ENCODE measurements around the gene SLA2.

SLA2 gene

DNA sequence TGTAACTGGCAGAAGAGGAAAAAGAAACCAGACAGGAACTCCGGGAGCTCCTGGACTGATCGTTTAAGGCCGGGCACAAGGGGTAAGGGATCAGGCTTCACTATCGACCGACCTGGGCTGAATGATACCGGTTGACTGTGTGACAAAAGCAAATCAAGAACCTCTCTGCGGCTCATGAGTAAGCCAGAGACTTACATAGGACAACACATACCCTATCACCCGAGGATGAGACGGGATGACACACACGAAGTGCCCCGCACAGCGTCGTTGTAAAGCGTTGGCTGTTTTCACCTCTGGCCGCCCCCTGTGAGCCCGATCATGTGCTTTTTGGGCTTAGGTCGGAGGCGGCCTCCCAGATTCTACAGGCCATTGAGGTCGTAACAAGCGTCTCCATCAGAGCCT, 73.3 kb downstream of the SLA2 start:
- no peak for TF ChIP-seq TAF1 (IDR thresholded peaks at IDR 0.05; ENCODE audit: borderline replicate concordance, insufficient read depth, low read length)
- TF ChIP-seq, protein P1, sequence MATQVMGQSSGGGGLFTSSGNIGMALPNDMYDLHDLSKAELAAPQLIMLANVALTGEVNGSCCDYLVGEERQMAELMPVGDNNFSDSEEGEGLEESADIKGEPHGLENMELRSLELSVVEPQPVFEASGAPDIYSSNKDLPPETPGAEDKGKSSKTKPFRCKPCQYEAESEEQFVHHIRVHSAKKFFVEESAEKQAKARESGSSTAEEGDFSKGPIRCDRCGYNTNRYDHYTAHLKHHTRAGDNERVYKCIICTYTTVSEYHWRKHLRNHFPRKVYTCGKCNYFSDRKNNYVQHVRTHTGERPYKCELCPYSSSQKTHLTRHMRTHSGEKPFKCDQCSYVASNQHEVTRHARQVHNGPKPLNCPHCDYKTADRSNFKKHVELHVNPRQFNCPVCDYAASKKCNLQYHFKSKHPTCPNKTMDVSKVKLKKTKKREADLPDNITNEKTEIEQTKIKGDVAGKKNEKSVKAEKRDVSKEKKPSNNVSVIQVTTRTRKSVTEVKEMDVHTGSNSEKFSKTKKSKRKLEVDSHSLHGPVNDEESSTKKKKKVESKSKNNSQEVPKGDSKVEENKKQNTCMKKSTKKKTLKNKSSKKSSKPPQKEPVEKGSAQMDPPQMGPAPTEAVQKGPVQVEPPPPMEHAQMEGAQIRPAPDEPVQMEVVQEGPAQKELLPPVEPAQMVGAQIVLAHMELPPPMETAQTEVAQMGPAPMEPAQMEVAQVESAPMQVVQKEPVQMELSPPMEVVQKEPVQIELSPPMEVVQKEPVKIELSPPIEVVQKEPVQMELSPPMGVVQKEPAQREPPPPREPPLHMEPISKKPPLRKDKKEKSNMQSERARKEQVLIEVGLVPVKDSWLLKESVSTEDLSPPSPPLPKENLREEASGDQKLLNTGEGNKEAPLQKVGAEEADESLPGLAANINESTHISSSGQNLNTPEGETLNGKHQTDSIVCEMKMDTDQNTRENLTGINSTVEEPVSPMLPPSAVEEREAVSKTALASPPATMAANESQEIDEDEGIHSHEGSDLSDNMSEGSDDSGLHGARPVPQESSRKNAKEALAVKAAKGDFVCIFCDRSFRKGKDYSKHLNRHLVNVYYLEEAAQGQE (IDR thresholded peaks at IDR 0.05; ENCODE audit: insufficient read depth in 1 of 2, low read depth in 2 of 2, low read length in 2 of 2) = no peak
- no peak for TF ChIP-seq FOXP2 (optimal IDR thresholded peaks at IDR 0.05; ENCODE audit: borderline replicate concordance, extremely low read depth, extremely low read length, insufficient read depth)
- no peak for TF ChIP-seq SIN3A (IDR thresholded peaks at IDR 0.05; ENCODE audit: borderline replicate concordance, insufficient read depth, low read length)
- no peak for TF ChIP-seq POLR2AphosphoS5 (IDR thresholded peaks at IDR 0.05; ENCODE audit: low read depth, low read length)

DNA sequence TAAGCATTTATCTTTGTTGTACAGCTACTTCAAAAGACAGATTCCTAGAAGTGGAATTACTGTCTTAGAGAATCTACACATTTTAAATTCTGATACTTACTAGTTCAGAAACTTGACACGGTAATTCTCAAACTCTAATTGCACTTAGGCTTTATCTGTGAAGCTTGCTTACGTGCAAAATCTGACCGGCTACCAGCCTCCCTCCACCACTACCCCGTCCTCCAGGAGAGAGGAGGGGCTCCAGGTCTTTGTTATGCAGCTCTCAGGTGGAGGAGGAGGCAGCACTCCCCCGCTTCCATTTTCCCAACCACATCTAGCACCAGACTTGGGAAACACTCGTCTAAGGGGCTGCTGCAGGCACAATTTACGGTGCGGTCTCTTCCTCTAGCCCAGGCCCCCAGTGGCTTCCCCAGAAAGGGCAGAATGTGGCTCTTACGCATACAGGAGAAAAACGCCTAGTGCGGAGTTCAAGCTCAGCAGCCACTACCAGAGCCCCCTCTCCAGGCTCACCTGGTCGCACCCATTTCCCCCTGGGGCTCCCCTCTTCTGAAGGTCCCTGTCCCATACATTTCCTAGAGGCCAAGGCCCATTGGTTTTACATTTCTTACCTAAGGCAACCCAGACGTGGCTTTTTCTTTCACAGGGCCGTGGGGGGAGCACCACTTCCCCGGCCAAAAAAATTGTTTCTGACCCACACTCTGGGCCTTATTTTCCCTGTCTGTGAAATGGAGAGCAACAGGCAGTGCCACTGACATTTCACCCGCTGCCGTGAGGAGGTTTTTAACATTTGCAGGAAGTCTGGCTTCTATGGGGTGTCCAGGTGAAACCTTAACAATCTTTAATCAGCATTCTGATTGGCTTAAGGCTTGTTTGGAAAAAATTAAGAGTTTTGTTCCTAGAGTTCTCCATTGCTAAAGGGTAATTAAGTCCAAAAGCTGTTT, 74.2 kb downstream of the SLA2 start:
- TF ChIP-seq SIN3A (IDR thresholded peaks at IDR 0.05; ENCODE audit: borderline replicate concordance, insufficient read depth, low read length) (no peak), TAF1 (IDR thresholded peaks at IDR 0.05; ENCODE audit: borderline replicate concordance, insufficient read depth, low read length) (no peak), FOXP2 (optimal IDR thresholded peaks at IDR 0.05; ENCODE audit: borderline replicate concordance, extremely low read depth, extremely low read length, insufficient read depth) (no peak)
- TF ChIP-seq, protein P1 (IDR thresholded peaks at IDR 0.05; ENCODE audit: insufficient read depth in 1 of 2, low read depth in 2 of 2, low read length in 2 of 2) = no peak

DNA sequence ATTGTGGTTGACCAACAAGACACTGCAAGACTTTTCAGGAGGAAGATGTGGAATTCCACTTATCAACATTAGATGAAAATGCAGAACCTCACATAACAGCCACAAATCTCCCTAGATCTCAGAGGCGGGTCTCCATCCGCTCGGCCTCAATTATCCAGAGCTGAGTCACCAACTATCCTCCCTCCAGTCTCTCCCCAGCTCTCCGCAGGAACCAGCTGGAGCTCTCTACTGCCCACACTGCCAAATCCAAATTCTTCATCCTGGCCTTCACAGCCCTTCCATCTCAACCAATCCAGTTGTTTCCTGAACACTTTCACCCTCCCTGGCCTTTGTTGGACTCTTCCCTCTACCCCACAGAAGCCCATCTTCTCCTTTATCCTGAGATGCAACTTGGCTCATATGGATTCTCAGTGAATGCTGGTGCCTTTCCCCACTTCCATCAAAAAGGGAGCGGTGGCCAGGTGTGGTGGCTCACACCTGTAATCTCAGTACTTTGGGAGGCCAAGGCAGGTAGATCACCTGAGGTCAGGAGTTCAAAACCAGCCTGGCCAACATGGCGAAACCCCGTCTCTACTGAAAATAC, 76.1 kb downstream of the SLA2 start:
- no peak for TF ChIP-seq SIN3A (IDR thresholded peaks at IDR 0.05; ENCODE audit: borderline replicate concordance, insufficient read depth, low read length)
- TF ChIP-seq FOXP2 (optimal IDR thresholded peaks at IDR 0.05; ENCODE audit: borderline replicate concordance, extremely low read depth, extremely low read length, insufficient read depth) = no peak
- no peak for TF ChIP-seq TAF1 (IDR thresholded peaks at IDR 0.05; ENCODE audit: borderline replicate concordance, insufficient read depth, low read length)
- no peak for TF ChIP-seq POLR2AphosphoS5 (IDR thresholded peaks at IDR 0.05; ENCODE audit: low read depth, low read length)
- TF ChIP-seq, protein P1 (IDR thresholded peaks at IDR 0.05; ENCODE audit: insufficient read depth in 1 of 2, low read depth in 2 of 2, low read length in 2 of 2) = no peak

DNA sequence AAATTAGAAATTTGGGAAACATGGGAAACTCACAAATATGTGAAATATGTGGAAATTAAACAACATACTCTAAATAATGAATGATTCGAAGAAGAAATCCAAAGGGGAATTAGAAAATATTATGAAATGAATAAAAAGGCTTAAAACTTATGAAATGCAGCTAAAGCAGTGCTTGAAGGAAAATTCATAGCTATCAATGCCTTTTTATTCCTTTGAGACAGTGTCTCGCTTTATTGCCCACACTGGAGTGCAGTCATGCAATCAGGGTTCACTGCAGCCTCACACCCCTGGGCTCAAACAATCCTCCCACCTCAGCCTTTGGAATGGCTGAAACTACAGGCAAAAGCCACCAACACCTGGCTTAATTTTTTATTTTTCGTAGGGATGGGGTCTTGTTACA, 80.5 kb downstream of the SLA2 start:
- TF ChIP-seq POLR2AphosphoS5 (IDR thresholded peaks at IDR 0.05; ENCODE audit: low read depth, low read length) = no peak
- TF ChIP-seq FOXP2 (optimal IDR thresholded peaks at IDR 0.05; ENCODE audit: borderline replicate concordance, extremely low read depth, extremely low read length, insufficient read depth) = no peak
- no peak for TF ChIP-seq TAF1 (IDR thresholded peaks at IDR 0.05; ENCODE audit: borderline replicate concordance, insufficient read depth, low read length)
- TF ChIP-seq SIN3A (IDR thresholded peaks at IDR 0.05; ENCODE audit: borderline replicate concordance, insufficient read depth, low read length) = no peak
- TF ChIP-seq, protein P1 (IDR thresholded peaks at IDR 0.05; ENCODE audit: insufficient read depth in 1 of 2, low read depth in 2 of 2, low read length in 2 of 2) = no peak

Data from PFSK-1 (cell line).